GM23248 (cell line): Measurements from ENCODE around the gene RHOJ.

Source experiments
- EZH2 ChIP-seq: fragments of 200-600 bp; sonication (generic); IDR thresholded peaks from 2 replicates; pipeline ENCODE4 v1.6.1; 2018; ENCODE audit warnings: antibody characterized with exemption, mild to moderate bottlenecking; ENCODE audit not compliant: insufficient read depth, poor library complexity, severe bottlenecking
- EZH2phosphoT487 ChIP-seq: fragments of 200-600 bp; sonication (generic); IDR thresholded peaks from 2 replicates; pipeline ENCODE4 v1.6.1; 2018; ENCODE audit warnings: antibody characterized with exemption, moderate library complexity, mild to moderate bottlenecking, low read depth; ENCODE audit not compliant: insufficient read depth

- no peak for TF ChIP-seq EZH2phosphoT487
- TF ChIP-seq EZH2, result no peak
Observed at GRCh38 chr14:63301891-63302534, 97.8 kb downstream of the RHOJ start.
